ENCODE measurements around the gene ADAMTS16.

Gene ADAMTS16

GRCh38 chr5:5218396-5218795 lies 78.3 kb downstream of the ADAMTS16 start:
- TF ChIP-seq PKNOX1 (IDR thresholded peaks at IDR 0.05) (no peak), FOXA1 (IDR thresholded peaks at IDR 0.05) (no peak), BHLHE40 (IDR thresholded peaks at IDR 0.05; ENCODE audit: borderline replicate concordance) (no peak), HDGF (IDR thresholded peaks at IDR 0.05; ENCODE audit: borderline replicate concordance) (no peak), FOXM1 (IDR thresholded peaks at IDR 0.05; ENCODE audit: borderline replicate concordance) (no peak), ZNF384 (IDR thresholded peaks at IDR 0.05) (no peak), FOXK2 (IDR thresholded peaks at IDR 0.05) (no peak), TARDBP (IDR thresholded peaks at IDR 0.05) (no peak), ELF4 (IDR thresholded peaks at IDR 0.05) (no peak), ARNT (IDR thresholded peaks at IDR 0.05) (no peak), L3MBTL2 (conservative IDR thresholded peaks at IDR 0.05) (no peak), SUZ12 (IDR thresholded peaks at IDR 0.05) (no peak)
- POLR2A ChIA-PET = no interaction called here
- CTCF ChIA-PET = no interaction called here
- DNase-seq (ENCODE audit: extremely low spot score) = no peak

- CTCF ChIA-PET = no interaction called here
- TF ChIP-seq PKNOX1 (IDR thresholded peaks at IDR 0.05) (no peak), FOXK2 (IDR thresholded peaks at IDR 0.05) (no peak)
- DNase-seq (ENCODE audit: extremely low spot score) = no peak
- POLR2A ChIA-PET = no interaction called here
Measured at GRCh38 chr5:5219541-5219940, 79.4 kb downstream of the ADAMTS16 start.

- CTCF ChIA-PET = interaction anchor here (0.6 kb wide), 1 partner anchor 129 kb away, joined by 3 read pairs; no protein-coding TSS in a partner anchor
- POLR2A ChIA-PET = no interaction called here
- TF ChIP-seq BHLHE40 (IDR thresholded peaks at IDR 0.05; ENCODE audit: borderline replicate concordance) (no peak), ELF4 (IDR thresholded peaks at IDR 0.05) (no peak), FOXA1 (IDR thresholded peaks at IDR 0.05) (no peak), ARNT (IDR thresholded peaks at IDR 0.05) (no peak), SUZ12 (IDR thresholded peaks at IDR 0.05) (no peak), PKNOX1 (IDR thresholded peaks at IDR 0.05) (no peak)
- DNase-seq (ENCODE audit: extremely low spot score) = no peak
Measured at GRCh38 chr5:5220901-5221631, 80.9 kb downstream of the ADAMTS16 start.

- ChIA-PET POLR2A (no interaction called here), CTCF (no interaction called here)
- TF ChIP-seq CTBP1 (IDR thresholded peaks at IDR 0.05; ENCODE audit: borderline replicate concordance) = no peak
- no peak for TF ChIP-seq FOXM1 (IDR thresholded peaks at IDR 0.05; ENCODE audit: borderline replicate concordance)
- no peak for TF ChIP-seq HDGF (IDR thresholded peaks at IDR 0.05; ENCODE audit: borderline replicate concordance)
- no peak for TF ChIP-seq ZNF384 (IDR thresholded peaks at IDR 0.05)
- TF ChIP-seq BHLHE40 (IDR thresholded peaks at IDR 0.05; ENCODE audit: borderline replicate concordance) = no peak
- TF ChIP-seq L3MBTL2 (conservative IDR thresholded peaks at IDR 0.05) = no peak
- no peak for TF ChIP-seq SUZ12 (IDR thresholded peaks at IDR 0.05)
- no peak for TF ChIP-seq ARNT (IDR thresholded peaks at IDR 0.05)
- TF ChIP-seq TARDBP (IDR thresholded peaks at IDR 0.05) = no peak
- TF ChIP-seq LEF1 (IDR thresholded peaks at IDR 0.05; ENCODE audit: borderline replicate concordance) = no peak
- no peak for TF ChIP-seq ELF4 (IDR thresholded peaks at IDR 0.05)
- TF ChIP-seq FOXK2 (IDR thresholded peaks at IDR 0.05) = no peak
- no peak for TF ChIP-seq FOXA1 (IDR thresholded peaks at IDR 0.05)
- no peak for TF ChIP-seq SP1 (IDR thresholded peaks at IDR 0.05)
- TF ChIP-seq PKNOX1 (IDR thresholded peaks at IDR 0.05) = no peak
- no peak for TF ChIP-seq NFRKB (IDR thresholded peaks at IDR 0.05)
- DNase-seq (ENCODE audit: extremely low spot score) = no peak
Measured at GRCh38 chr5:5221724-5222123, 81.6 kb downstream of the ADAMTS16 start.

GRCh38 chr5:5231576-5231975 lies 91.4 kb downstream of the ADAMTS16 start:
- no peak for DNase-seq (ENCODE audit: extremely low spot score)
- ChIA-PET POLR2A (no interaction called here), CTCF (no interaction called here)
- TF ChIP-seq FOXM1 (IDR thresholded peaks at IDR 0.05; ENCODE audit: borderline replicate concordance) (no peak), TARDBP (IDR thresholded peaks at IDR 0.05) (no peak), CTBP1 (IDR thresholded peaks at IDR 0.05; ENCODE audit: borderline replicate concordance) (no peak)

- TF ChIP-seq FOXA1 (IDR thresholded peaks at IDR 0.05) (no peak), ZNF384 (IDR thresholded peaks at IDR 0.05) (no peak), ARNT (IDR thresholded peaks at IDR 0.05) (no peak), SP1 (IDR thresholded peaks at IDR 0.05) (no peak), LEF1 (IDR thresholded peaks at IDR 0.05; ENCODE audit: borderline replicate concordance) (no peak), FOXK2 (IDR thresholded peaks at IDR 0.05) (no peak), HDGF (IDR thresholded peaks at IDR 0.05; ENCODE audit: borderline replicate concordance) (no peak), L3MBTL2 (conservative IDR thresholded peaks at IDR 0.05) (no peak), CTBP1 (IDR thresholded peaks at IDR 0.05; ENCODE audit: borderline replicate concordance) (no peak), SUZ12 (IDR thresholded peaks at IDR 0.05) (no peak), PKNOX1 (IDR thresholded peaks at IDR 0.05) (no peak), TARDBP (IDR thresholded peaks at IDR 0.05) (no peak), BHLHE40 (IDR thresholded peaks at IDR 0.05; ENCODE audit: borderline replicate concordance) (no peak), FOXM1 (IDR thresholded peaks at IDR 0.05; ENCODE audit: borderline replicate concordance) (no peak)
- CTCF ChIA-PET = no interaction called here
- POLR2A ChIA-PET = no interaction called here
- DNase-seq (ENCODE audit: extremely low spot score) = no peak
Measured at GRCh38 chr5:5234912-5235311, 94.8 kb downstream of the ADAMTS16 start.
